ENCODE results near the gene CCDC138. TPM values are rescaled to one million over a fixed set of nuclear protein-coding genes. Genes with fewer than 3 reads are reported as not detected.

CCDC138 gene
- total RNA-seq, 4 donors from 2014 or later = 4.2 to 9.2 (median 6.5) TPM

DNA sequence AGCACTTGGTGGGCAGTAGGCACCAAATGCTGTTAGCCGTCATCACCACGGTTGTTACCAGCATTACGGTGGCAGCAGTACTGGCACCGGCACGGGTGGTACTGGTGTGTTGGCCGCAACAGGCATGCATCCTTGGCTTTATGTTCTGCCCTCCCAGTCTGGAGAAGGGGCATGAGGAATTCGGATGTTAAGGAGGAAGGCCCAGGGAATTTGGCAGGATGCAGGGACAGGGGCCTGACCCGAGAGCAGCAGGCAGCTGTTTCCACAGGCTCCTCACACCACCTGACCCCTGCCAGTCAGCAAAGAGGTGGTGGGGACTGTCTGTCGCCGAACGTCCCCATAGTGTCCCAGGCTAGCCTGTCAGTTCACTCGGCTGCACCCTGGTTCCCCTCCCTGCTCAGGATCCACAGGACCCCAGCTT, 123.5 kb downstream of the CCDC138 start:
- H3K4me1 ChIP-seq = peaks cover 0 to 9% (median 0%) of the 10 kb centered on the region in 3 donors
- DNase-seq = no peak
- H3K4me3 ChIP-seq = no peak overlapping the region
- TF ChIP-seq, protein P1, sequence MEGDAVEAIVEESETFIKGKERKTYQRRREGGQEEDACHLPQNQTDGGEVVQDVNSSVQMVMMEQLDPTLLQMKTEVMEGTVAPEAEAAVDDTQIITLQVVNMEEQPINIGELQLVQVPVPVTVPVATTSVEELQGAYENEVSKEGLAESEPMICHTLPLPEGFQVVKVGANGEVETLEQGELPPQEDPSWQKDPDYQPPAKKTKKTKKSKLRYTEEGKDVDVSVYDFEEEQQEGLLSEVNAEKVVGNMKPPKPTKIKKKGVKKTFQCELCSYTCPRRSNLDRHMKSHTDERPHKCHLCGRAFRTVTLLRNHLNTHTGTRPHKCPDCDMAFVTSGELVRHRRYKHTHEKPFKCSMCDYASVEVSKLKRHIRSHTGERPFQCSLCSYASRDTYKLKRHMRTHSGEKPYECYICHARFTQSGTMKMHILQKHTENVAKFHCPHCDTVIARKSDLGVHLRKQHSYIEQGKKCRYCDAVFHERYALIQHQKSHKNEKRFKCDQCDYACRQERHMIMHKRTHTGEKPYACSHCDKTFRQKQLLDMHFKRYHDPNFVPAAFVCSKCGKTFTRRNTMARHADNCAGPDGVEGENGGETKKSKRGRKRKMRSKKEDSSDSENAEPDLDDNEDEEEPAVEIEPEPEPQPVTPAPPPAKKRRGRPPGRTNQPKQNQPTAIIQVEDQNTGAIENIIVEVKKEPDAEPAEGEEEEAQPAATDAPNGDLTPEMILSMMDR (IDR thresholded peaks at IDR 0.05) = no peak
- no peak for TF ChIP-seq POLR2A (IDR thresholded peaks at IDR 0.05)
- no peaks in the 10 kb centered on the region for H3K9me3 ChIP-seq
- H3K27ac ChIP-seq = no peak overlapping the region
- intact Hi-C loops (cut with DNase I) = no loop called here
- no peaks in the 10 kb centered on the region for H3K27me3 ChIP-seq
- WGBS, 2 donors = 87 to 100% methylated on average over 1 to 11 of the region's 12 CpGs
- peaks cover 0 to 48% (median 0%) of the 10 kb centered on the region in 3 donors for H3K36me3 ChIP-seq

GRCh38 chr2:108910541-108911396, 124.2 kb downstream of the CCDC138 start:
- Histone ChIP-seq H3K27me3 (no peaks in the 10 kb centered on the region), H3K36me3 (peaks cover 0 to 47% (median 0%) of the 10 kb centered on the region in 3 donors), H3K9me3 (no peaks in the 10 kb centered on the region), H3K27ac (no peak overlapping the region), H3K4me3 (no peak overlapping the region), H3K4me1 (peaks cover 0 to 7% (median 0%) of the 10 kb centered on the region in 3 donors)
- no peak for TF ChIP-seq POLR2A (IDR thresholded peaks at IDR 0.05)
- TF ChIP-seq, protein P1 (IDR thresholded peaks at IDR 0.05) = no peak
- 73 to 88% methylated on average over 3 to 9 of the region's 20 CpGs for WGBS, 2 donors
- intact Hi-C loops (cut with DNase I) = no loop called here
- no peak for DNase-seq

DNA sequence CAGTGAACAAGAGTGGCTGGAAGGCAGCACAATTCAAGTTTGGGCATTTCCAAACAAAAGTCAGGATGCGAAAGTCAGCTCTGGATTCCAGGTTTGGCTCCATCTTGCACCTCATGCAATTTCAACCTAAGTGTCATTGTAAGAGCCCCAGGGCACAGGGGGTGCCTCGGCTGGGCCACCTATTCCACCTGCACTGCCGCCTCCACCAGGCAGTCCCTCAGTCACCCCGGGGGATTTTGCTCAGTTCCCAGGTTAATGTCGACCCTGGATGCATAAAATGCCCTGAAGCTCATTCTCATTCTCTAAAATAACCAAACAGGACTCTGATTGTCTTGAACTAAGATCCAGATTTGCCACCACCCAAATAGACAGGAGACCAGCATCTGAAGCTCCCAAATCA, 124.8 kb downstream of the CCDC138 start:
- H3K4me3 ChIP-seq = no peak overlapping the region
- H3K27me3 ChIP-seq = no peaks in the 10 kb centered on the region
- TF ChIP-seq, protein P1 (IDR thresholded peaks at IDR 0.05) = no peak
- no peak for TF ChIP-seq POLR2A (IDR thresholded peaks at IDR 0.05)
- 80 to 81% methylated on average over 3 to 4 of the region's 5 CpGs for WGBS, 2 donors
- peaks cover 0 to 40% (median 0%) of the 10 kb centered on the region in 3 donors for H3K36me3 ChIP-seq
- H3K9me3 ChIP-seq = no peaks in the 10 kb centered on the region
- H3K4me1 ChIP-seq = peaks cover 0 to 10% (median 2%) of the 10 kb centered on the region in 3 donors
- intact Hi-C loops (cut with DNase I) = no loop called here
- no peak for DNase-seq
- H3K27ac ChIP-seq = no peak overlapping the region

- peaks cover 0 to 17% (median 8%) of the 10 kb centered on the region in 3 donors for H3K4me1 ChIP-seq
- H3K4me3 ChIP-seq = no peak overlapping the region
- H3K27me3 ChIP-seq = no peaks in the 10 kb centered on the region
- no peak for DNase-seq
- no peaks in the 10 kb centered on the region for H3K9me3 ChIP-seq
- no peak overlapping the region for H3K27ac ChIP-seq
- no peak for TF ChIP-seq POLR2A (IDR thresholded peaks at IDR 0.05)
- TF ChIP-seq, protein P1 (IDR thresholded peaks at IDR 0.05) = no peak
- 78 to 91% methylated on average over 7 to 21 of the region's 21 CpGs for WGBS, 2 donors
- H3K36me3 ChIP-seq = peaks cover 0 to 34% (median 0%) of the 10 kb centered on the region in 3 donors
- intact Hi-C loops (cut with DNase I) = no loop called here
These were observed 125.4 kb downstream of the CCDC138 start for GRCh38 chr2:108911807-108912628.

DNA sequence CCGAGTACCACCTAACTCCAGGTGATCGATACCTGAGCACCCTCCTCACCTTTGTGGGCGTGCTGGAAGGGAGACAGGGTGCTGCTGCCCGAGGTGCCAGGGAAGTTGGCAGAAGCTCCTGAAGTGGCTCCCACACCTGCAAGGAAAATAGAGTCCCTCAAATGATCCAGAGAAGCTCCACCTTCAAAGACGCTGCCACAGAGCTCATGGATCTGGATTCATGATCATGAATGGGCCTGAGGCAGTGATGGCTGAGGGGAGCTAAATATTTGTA, 126.0 kb downstream of the CCDC138 start:
- Histone ChIP-seq H3K4me3 (no peak overlapping the region), H3K27me3 (no peaks in the 10 kb centered on the region), H3K9me3 (no peaks in the 10 kb centered on the region), H3K36me3 (peaks cover 0 to 33% (median 0%) of the 10 kb centered on the region in 3 donors), H3K27ac (no peak overlapping the region), H3K4me1 (peaks cover 0 to 22% (median 14%) of the 10 kb centered on the region in 3 donors)
- no peak for TF ChIP-seq POLR2A (IDR thresholded peaks at IDR 0.05)
- TF ChIP-seq, protein P1 (IDR thresholded peaks at IDR 0.05) = no peak
- WGBS, 2 donors = 67 to 88% methylated on average over 5 of the region's 5 CpGs
- DNase-seq = no peak
- intact Hi-C loops (cut with DNase I) = no loop called here
